ENCODE measurements around the gene TRPM5. TPM values are rescaled to one million over a fixed set of nuclear protein-coding genes. Genes with fewer than 3 reads are reported as not detected.

Gene TRPM5
- total RNA-seq, 1 donor from 2014 or later = 0.46 TPM

- no peak for DNase-seq (ENCODE audit: extremely low spot score, unreplicated experiment)
- H3K27me3 Mint-ChIP-seq = peaks cover 48% of the 10 kb centered on the region
Observed at GRCh38 chr11:2451916-2452315, 7.6 kb upstream of the TRPM5 start.

GRCh38 chr11:2451336-2451735 lies 7.0 kb upstream of the TRPM5 start:
- H3K27me3 Mint-ChIP-seq = peaks cover 50% of the 10 kb centered on the region

More at GRCh38 chr11:2451916-2452315, 7.6 kb upstream of the TRPM5 start:
- Mint-ChIP-seq H3K27ac (no peak overlapping the region), H3K9me3 (no peaks in the 10 kb centered on the region), H3K4me3 (no peak overlapping the region), H3K4me1 (ENCODE audit: unreplicated experiment) (no peaks in the 10 kb centered on the region), H3K36me3 (no peaks in the 10 kb centered on the region)
- TF ChIP-seq CTCF (conservative IDR thresholded peaks at IDR 0.05) = no peak

GRCh38 chr11:2450321-2451041 lies 6.2 kb upstream of the TRPM5 start:
- no peaks in the 10 kb centered on the region for H3K9me3 Mint-ChIP-seq
- H3K36me3 Mint-ChIP-seq = no peaks in the 10 kb centered on the region
- H3K27me3 Mint-ChIP-seq = peaks cover 51% of the 10 kb centered on the region
- H3K4me1 Mint-ChIP-seq (ENCODE audit: unreplicated experiment) = no peaks in the 10 kb centered on the region
- no peak overlapping the region for H3K27ac Mint-ChIP-seq
- no peak for DNase-seq (ENCODE audit: extremely low spot score, unreplicated experiment)
- no peak overlapping the region for H3K4me3 Mint-ChIP-seq
- no peak for TF ChIP-seq CTCF (conservative IDR thresholded peaks at IDR 0.05)

More at GRCh38 chr11:2451336-2451735, 7.0 kb upstream of the TRPM5 start:
- Mint-ChIP-seq H3K9me3 (no peaks in the 10 kb centered on the region), H3K36me3 (no peaks in the 10 kb centered on the region), H3K4me3 (no peak overlapping the region), H3K27ac (no peak overlapping the region), H3K4me1 (ENCODE audit: unreplicated experiment) (no peaks in the 10 kb centered on the region)
- no peak for DNase-seq (ENCODE audit: extremely low spot score, unreplicated experiment)
- no peak for TF ChIP-seq CTCF (conservative IDR thresholded peaks at IDR 0.05)

- Mint-ChIP-seq H3K36me3 (no peaks in the 10 kb centered on the region), H3K4me1 (ENCODE audit: unreplicated experiment) (no peaks in the 10 kb centered on the region), H3K9me3 (no peaks in the 10 kb centered on the region), H3K27ac (no peak overlapping the region), H3K4me3 (no peak overlapping the region), H3K27me3 (peaks cover 50% of the 10 kb centered on the region)
- TF ChIP-seq CTCF (conservative IDR thresholded peaks at IDR 0.05) = no peak
- no peak for DNase-seq (ENCODE audit: extremely low spot score, unreplicated experiment)
Observed at GRCh38 chr11:2449548-2450320, 5.4 kb upstream of the TRPM5 start.

GRCh38 chr11:2448661-2449547 lies 4.6 kb upstream of the TRPM5 start:
- TF ChIP-seq CTCF (conservative IDR thresholded peaks at IDR 0.05) = no peak
- Mint-ChIP-seq H3K27ac (no peak overlapping the region), H3K4me1 (ENCODE audit: unreplicated experiment) (no peaks in the 10 kb centered on the region), H3K27me3 (peaks cover 46% of the 10 kb centered on the region), H3K36me3 (no peaks in the 10 kb centered on the region), H3K9me3 (no peaks in the 10 kb centered on the region), H3K4me3 (no peak overlapping the region)
- no peak for DNase-seq (ENCODE audit: extremely low spot score, unreplicated experiment)

All from type B pancreatic cell (in vitro differentiated cells).